PC-3 (cell line): ENCODE measurements around the gene SLC7A6OS. TPM values are rescaled to one million over a fixed set of nuclear protein-coding genes. Genes with fewer than 3 reads are reported as not detected.

Experiments used
- total RNA-seq: library from RNA; depleted of rRNA; stranded (reverse); fragments of >200 nt; gene quantifications from 2 replicates; pipeline ENCODE4 v1.2.3, GENCODE V29; 2014; rRNA removed

The SLC7A6OS gene
- total RNA-seq, 1 experiment from 2014 or later = 12.6 TPM

Other genes starting within 250 kb of the SLC7A6OS start
- gene NFATC3, start 225.6 kb downstream of the SLC7A6OS start, total RNA-seq = 12.1 and 14.5 TPM in 2 replicates
- gene ESRP2, start 74.8 kb downstream of the SLC7A6OS start, total RNA-seq = 46.9 and 48.1 TPM in 2 replicates
- gene PLA2G15, start 65.6 kb downstream of the SLC7A6OS start, total RNA-seq = 16.4 and 16.8 TPM in 2 replicates
- 22.2 and 24.7 TPM in 2 replicates for gene SLC7A6, start 46.4 kb downstream of the SLC7A6OS start, total RNA-seq
- 46.4 and 48.1 TPM in 2 replicates for gene PRMT7, start 73 bp upstream of the SLC7A6OS start, total RNA-seq
- 0.06 TPM in 1 of 2 replicates, not detected in the other for gene SMPD3, start 137.6 kb upstream of the SLC7A6OS start, total RNA-seq
- 13.1 and 18.9 TPM in 2 replicates for gene ZFP90, start 228.3 kb upstream of the SLC7A6OS start, total RNA-seq